K562 (cell line): ENCODE measurements around the gene AGFG1.

Experiments
- HDAC1 ChIP-seq, 2 experiments: fragments of 450-650 bp; IDR thresholded peaks; 2 replicates each; pipeline ENCODE4 v1.6.1; 2016 to 2017; ENCODE audit warnings: inconsistent platforms in 1 of 2, mild to moderate bottlenecking in 1 of 2, moderate library complexity in 1 of 2
- MAFK ChIP-seq: IDR thresholded peaks from 2 replicates; pipeline ENCODE4 v1.6.1; 2011; ENCODE audit warnings: low read length, improper control_type of control experiment
- SMARCA4 ChIP-seq: fragments of 450-650 bp; IDR thresholded peaks from 2 replicates; pipeline ENCODE4 v1.6.1; 2016
- TRIM24 ChIP-seq, 2 experiments: fragments of 450-650 bp; IDR thresholded peaks; 2 replicates each; pipeline ENCODE4 v1.6.1; 2016
- ZBTB26 ChIP-seq: fragments of 450-650 bp; formaldehyde crosslinking; IDR thresholded peaks from 2 replicates; pipeline ENCODE4 v1.4.0; 2022; ENCODE audit warnings: missing genetic modification characterization
- ZNF76 ChIP-seq: fragments of 250-450 bp; sonication (Bioruptor Pico); IDR thresholded peaks from 2 replicates; pipeline ENCODE4 v1.4.0; 2020; ENCODE audit warnings: mild to moderate bottlenecking, moderate library complexity, borderline replicate concordance

DNA sequence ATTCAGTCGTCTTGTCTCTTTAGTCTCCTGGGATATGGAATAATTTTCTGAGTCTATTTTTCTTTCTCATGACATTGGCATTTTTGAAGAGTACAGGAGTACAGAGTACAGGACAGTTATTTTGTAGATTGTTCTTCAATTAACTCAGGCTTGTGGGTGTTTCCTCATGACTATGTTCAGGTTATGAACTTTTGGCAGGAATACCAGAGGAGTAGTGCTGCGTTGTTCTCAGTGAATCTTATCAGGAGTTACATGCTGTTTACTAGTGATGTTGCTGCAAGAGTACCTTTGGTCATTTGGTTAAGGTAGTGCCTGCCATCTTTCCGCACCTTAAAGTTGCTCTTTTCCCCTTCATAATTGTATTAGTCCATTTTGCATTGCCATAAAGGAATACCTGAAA is 41.3 kb upstream of the AGFG1 start:
- no peak for TF ChIP-seq HDAC1 (IDR thresholded peaks at IDR 0.05)
- TF ChIP-seq ZBTB26 (CRISPR knock-in tag), result no peak
- TF ChIP-seq TRIM24 (IDR thresholded peaks at IDR 0.05), result no peak
- TF ChIP-seq SMARCA4, result no peak
- TF ChIP-seq ZNF76 (CRISPR knock-in tag), result no peak
- TF ChIP-seq MAFK, result no peak
